Activated effector memory CD4-positive, alpha-beta T cell treated with Interleukin-2 at 50 U/mL for 16 hours (primary cell): ENCODE data around the gene DUSP2.
"Not testable (repeated sequence)": the region's sequence is repeated elsewhere in the genome, so short reads cannot be mapped to it uniquely, and the experiment has no call there.

Experiments
- DNase-seq: peaks from one replicate; pipeline ENCODE4 v3.0.0-alpha.2; 2020

The DUSP2 gene

DNA sequence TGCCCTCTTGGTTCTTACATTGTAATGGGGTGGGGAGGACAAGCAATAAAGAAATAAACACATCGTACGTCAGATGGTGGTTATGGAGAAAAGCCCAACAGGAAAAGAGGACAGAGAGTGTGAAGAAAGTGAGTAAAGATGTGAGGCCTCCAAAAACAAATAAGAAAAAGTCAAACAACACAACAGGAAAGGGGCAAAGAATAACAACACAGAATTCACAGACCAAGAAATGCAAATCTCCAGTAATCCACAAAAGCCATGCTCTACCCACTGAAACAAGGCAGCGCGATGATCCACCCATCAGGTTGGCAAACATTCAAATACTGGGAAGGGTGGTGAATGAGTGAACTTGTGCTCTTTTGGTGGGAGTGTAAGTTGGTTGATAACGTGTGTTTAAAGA, 16.7 kb upstream of the DUSP2 start:
- no peak for DNase-seq

DNA sequence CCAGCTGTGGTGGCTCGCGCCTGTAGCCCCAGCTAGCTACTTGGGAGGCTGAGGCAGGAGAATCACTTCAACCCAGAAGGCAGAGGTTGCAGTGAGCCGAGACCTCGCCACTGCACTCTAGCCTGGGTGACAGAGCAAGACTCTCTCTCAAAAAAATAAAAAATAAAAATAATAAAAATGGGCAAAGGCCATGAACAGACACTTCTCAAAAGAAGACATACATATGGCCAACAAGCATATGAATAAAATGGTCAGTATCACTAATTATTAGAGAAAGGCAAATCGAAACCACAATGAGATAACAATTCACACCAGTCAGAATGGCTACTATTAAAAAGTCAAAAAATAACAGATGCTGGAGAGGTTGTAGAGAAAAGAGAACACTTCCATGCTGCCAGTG, 15.1 kb upstream of the DUSP2 start:
- DNase-seq = not testable (repeated sequence)

DNA sequence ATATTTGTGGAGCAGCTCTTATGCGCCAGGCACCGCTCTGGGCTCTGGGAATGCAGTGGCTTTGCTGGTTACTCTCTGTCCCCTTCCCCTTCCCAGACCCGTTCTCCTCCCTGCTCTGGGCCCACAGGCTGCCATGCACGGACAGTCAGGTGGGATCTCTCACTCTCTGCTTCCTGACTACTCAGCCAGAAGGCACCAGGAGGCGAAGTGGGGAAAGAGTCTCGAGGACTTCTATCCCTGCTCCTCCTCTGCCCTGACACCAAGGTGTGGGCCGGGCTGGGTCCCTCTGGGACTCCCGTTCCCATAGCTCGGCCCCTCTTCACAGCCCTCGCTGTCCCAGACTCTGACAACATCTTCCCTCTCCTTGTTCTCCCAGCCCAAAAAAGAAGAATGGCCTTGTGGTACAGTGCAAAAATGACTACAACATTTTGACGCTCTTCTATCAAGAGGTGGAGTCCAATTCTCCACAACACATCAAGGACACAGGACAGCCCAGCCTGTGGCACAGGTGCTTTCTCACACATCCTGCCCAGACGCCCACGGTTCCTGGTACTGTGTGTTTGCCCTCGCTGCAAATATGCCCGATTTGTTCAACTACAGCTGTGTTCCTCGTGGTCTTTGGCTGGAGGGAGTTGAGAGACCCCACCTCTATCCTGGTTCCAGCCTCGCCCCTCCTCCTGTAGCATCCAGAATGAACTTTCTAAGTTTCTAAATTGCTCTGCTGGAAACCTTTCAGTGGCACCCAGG, 14.0 kb upstream of the DUSP2 start:
- DNase-seq = peak; percentile 33

DNA sequence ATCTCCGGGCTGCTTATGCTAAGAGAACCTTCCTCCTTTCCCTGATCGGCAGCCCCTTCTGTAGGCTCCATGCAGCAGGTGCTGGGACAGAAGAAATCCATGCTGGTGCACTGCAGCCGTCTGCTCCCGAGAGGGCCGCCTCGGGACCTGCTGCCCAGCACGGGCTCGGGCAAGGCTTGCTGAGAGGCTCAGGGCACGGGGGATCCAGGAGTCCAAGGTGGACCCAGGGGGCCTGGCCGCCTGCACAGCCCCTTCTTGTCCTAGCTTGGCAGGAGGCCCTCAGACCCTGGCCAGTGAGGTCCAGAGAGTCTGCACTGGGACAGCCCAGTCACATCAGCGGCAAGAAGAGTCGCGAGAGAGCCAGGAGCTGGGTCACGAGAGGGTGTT, 13.3 kb upstream of the DUSP2 start:
- no peak for DNase-seq

DNA sequence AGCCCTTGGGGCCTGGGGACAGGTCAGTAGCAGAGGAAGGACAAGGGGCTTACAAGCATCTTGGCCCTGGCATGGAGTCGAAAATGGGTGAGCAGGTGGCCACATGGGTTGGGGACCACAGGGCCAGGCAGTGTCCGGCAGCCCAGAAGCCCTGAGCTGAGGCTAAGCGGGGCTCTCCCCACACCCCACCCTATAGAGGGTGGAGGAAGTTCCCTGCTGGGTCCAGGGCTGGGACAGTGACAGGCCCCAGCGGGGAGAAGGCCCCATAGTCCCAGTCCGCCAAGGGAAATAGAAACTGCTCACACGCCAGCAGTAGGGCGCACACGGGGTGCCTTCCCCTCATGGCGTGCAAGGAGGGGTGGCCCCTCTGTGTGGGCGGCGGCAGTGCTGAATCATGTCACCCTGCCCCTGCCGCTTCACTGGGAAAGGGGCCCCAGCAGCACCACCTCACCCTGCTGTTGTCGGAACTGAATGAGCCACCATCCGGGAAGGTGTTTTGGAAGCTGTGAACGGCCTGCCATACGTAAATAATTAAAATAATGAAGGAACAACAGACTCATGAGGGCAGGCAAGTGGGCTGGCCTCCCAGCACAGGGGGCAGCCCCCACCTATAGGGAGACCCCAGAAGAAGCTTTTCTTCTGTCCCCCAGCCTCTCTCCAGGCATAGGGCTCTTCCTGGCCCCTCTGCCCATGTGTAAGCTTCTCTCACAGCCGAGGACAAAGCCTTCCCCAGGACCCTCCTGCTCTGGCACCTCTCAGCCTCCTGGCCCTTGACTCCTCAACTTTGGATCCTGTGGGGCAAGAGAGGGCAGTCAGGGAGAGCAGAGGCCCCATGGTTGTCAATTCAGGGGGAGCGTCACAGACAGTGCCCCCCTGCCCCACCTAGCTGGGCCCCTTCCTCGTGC, 12.7 kb upstream of the DUSP2 start:
- peak; percentile 66 for DNase-seq

DNA sequence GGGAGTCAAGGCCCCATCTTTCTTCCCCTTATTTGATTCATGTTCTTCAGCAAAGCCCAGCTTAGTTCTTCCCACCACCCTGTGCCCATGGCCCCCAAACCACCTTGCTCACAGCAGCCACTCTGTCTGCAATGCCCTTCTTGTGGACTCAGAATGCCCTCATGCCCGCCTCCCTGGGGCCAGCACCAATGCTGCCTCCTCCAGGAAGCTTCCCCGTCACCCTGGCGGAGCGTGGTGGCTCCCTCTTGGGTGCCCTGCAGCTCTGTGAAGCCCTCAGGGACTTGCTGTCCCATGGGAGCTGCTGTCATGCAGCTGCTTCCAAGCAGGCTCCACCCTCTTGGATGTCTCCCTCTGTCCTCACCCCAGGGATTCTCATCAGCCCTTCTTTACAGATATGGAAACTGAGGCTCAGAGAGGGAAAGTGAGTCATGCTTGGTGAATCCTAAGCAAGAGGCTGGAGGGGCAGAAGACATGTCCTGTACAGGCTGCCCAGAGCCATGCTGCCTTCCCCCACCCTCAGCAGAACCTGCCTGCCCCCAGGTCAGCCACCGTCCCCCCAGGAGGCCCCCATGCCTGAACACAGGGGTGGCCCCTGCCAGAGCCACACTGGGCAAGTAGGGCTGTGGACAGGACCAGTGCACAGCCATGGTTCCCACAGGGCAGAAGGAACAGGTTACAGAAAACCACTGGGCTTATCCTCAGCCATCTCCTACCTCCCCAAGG, 11.8 kb upstream of the DUSP2 start:
- DNase-seq = no peak

DNA sequence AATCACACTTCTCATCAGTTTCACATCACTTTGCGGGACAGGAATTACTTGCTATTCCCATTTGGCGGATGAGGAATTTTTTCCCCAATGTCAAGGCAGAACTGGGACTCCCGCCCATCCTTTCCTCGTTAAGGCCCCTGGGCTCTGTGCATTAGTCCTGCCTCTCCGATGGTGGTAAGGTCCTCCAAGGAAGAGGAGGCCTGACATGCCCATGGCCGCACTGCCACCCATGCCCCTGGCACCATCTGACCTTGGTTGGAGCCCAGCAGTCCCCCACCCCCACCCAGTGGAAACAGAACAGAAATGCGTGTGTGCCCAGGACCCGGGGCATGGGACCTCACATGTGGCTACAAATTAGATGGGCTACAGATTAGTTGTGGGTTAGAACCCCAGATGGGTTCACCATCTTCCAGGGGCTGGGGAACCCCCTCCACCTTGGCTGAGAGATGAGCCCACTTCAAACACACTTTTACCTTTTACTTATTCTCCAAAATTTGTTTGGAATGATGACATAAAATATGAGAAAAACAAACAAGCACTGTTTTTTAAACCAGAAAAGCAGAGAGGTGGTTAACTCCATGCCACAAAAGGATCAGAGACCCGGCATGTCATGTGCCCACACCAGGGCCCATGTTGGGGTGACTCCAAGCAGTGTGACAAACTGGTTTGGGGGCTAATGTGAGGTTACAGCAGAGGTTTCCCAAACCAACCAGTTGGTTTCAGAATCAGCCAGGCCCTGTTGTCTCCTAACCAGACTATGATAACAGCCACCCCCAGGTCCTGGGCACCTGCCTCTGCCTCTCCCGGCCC, 11.0 kb upstream of the DUSP2 start:
- no peak for DNase-seq

DNA sequence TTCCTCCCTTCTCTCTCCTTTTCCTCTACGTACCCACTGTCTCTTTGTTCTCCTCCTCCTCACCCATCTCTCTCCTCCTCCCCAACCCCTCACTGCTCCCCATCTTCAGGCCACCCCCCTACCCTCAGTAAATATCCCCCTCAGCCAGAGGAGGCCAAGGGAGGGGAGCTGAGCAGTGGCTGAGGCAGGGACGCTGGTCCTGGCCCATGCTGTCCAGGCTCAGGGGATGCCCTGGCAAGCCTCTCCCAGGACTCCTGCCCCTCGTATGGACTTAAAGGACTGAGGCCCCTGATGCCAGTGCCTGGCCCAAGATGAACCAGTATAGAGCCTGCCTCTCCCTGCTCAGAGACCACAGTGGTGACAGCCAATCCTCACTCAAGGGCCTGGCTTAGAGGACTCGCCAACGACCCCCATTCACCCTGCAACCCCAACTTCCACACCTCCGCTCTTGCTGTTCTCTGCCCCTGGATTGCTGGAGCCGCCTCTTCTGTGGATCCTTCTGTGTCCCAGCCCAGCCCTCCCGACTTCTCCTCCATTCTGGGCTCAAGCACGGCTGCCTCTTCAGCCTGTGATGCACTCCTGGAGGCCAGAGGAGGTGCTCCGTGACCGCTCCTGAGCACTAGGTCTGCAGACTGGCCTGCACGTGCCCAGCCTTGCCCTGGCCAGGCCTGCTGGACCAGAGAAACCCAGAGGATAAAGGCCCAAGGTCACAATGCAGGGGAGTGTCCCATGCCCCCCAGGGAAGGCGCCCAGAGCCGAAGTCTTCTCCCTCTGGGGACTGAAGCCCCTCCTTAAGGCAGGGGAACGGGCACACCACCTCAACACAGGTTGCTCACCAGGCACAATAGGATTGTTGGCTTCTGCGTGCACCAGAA, 9.5 kb upstream of the DUSP2 start:
- no peak for DNase-seq

DNA sequence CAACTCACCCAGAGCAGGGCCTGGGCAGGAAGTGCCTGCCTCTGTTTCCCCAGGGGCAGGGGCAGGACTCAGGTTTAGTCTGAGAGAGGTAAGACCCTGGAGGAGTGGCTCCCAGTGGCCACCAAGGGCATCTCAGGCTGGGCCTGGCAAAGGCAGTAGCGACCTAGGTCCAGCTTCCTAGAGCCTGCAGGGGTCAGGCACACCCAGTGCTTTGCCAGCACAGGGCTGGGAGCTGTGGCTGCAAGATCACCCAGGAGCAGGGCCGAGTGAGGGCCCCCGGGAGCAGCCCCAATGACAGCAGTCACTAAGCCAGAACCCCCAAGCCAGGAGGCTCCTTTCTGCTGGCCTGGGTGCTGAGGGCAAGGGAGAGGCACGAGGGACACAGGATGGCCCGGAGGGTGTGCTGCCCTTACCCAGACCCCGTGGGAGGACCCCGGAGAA, 8.8 kb upstream of the DUSP2 start:
- no peak for DNase-seq

DNA sequence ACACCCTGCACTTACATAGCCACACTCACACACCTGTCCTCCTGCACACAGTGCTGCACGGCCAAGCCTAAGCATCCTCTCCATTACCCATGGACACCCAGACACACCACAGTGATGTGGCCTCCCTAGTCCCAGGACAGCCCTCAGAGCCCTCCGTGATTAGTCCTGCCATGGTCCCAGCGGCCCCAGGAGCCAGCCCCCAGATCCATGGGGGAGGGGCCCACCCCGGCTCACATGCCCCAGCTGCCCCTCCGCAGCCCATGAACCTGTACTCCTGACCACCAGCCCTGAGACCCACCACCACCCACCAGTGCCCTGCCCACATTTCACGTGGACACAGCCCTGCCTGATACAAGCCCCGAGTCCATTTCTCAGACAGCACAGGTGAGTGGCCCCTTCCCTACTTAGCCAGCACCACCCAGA, 8.1 kb upstream of the DUSP2 start:
- DNase-seq = no peak

DNA sequence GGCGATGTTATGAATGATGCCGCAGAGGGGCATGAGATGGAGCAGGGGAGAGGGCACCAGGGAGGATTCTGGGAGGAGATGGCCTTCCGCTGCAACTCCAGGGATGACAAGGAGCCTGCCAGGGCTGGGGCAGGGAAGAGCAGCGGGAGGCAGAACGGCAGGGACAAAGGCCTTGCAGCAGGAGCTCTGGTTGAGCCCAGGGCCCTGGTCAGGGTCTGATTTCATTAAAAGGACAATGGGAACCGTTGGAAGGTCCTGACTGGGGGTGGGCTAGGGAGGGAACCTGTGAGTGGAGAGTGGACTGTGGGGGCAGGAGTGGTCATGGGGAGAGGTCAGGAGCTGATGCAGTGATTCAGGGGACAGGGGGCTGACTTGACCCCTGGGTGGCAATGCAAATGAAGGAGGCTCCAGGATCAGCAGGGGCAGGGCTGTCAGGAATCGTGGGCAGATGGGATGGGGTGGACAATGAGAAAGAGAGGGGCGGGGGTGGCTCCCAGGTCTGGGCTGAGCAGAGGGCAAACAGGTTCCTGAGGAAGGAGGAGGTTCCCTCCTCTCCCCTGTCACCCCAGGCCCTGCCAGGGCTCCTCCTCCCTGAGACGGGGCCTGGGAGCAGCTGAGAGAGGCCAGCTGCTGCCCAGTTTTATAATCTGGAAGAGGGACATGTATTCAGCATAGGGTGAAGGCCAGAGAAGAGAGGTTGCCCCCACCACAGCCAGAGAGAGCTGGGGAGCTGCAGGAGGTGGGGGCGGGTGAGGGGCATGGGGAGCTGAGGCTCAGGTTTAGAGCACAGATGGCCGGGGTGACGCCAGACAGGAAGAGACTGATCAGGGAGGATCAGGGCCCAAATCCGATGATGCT, 7.3 kb upstream of the DUSP2 start:
- no peak for DNase-seq

DNA sequence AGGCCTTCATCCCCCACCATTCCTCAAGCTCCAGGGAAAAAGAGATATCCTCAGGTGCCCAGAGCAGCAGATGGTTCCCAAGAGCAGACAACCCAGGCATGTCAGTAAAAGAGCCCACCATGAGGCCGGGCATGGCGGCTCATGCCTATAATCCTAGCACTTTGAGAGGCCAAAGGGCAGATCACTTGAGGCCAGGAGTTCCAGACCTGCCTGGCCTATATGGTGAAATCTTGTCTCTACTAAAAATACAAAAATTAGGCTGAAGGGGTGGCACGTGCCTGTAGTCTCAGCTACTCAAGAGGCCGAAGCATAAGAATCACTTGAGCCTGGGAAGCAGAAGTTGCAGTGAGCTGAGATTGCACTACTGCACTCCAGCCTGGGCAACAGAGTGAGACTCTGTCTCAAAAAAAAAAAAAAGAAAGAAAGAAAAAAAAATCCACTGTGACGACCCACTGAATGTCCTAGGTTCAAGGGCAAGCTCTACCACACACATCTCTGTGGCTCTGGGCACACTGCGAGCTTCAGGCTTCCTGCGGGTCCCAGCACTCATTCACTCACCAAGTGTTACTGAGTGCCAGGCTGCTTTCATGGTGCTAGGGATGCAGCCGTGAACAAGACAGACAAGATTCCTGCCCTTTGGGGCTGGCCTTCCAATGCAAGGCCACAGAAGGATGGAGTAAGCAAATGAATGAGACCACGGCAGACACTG, 6.5 kb upstream of the DUSP2 start:
- no peak for DNase-seq

DNA sequence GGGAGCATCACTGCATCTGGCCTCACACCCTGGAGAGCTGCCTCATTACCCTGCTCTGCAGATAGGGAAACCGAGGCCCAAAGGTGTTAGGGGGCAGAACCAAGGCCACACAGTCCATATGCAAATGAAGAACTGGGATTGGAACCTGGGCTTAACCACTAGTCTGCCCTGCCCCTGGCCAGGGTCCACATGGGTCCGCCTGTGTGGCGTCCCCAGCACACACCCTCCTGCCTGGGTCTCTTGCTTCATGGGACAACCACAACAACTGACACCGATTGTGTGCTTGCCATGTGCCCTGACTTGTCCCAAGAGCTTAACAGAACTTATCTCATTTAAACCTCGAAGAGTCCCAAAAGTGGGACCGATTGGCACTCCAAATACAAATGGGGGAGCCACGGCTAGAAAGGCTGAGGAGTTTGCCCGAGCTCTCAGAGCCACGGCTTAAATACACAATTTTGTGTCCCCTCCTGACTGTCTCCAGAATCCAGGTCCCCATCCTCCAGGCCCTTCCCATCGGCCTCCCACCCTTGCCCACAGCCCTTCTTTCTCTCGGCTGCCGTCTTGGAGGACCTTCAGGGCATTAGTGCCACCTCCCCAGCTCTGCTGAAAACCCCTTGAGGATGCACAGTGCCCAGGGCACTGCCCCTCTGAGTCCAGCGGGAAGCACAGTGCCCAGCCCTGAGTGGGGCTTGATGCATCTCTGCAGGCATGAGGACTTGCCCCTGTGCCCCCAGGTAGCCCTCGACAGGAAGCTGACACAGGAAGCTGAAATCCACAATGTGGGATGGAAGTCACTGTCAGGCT, 5.8 kb upstream of the DUSP2 start:
- DNase-seq = no peak

DNA sequence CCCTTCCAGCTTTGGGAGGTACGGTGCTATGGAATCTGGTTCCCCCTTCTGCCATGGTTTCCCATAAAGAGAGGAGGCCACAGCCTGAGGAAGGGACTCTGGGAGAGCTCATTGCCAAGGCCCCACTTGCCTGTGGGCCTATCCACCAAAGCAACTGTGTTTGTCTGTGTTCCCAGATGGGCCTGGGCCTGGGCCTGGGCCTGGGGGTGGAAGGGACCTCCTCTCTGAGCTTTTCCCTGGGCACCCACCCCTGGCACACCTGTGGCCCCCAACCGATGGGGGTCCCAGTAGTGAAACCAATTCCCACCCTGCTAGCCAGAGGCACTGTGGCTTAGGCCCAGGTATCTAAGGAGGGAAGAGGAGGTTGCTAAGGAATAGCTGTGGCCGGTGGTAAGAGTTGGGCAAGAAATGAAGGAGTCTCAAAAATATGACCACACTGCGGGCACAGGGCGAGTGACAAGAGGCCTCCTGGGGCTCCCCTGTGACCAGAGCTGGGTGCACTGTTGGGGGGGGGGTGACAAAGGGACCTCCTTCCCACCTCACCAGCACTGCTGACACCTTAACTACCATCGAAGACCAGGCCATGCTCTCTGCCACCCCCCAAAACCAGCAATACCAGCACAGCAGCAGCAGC, 4.9 kb upstream of the DUSP2 start:
- no peak for DNase-seq

DNA sequence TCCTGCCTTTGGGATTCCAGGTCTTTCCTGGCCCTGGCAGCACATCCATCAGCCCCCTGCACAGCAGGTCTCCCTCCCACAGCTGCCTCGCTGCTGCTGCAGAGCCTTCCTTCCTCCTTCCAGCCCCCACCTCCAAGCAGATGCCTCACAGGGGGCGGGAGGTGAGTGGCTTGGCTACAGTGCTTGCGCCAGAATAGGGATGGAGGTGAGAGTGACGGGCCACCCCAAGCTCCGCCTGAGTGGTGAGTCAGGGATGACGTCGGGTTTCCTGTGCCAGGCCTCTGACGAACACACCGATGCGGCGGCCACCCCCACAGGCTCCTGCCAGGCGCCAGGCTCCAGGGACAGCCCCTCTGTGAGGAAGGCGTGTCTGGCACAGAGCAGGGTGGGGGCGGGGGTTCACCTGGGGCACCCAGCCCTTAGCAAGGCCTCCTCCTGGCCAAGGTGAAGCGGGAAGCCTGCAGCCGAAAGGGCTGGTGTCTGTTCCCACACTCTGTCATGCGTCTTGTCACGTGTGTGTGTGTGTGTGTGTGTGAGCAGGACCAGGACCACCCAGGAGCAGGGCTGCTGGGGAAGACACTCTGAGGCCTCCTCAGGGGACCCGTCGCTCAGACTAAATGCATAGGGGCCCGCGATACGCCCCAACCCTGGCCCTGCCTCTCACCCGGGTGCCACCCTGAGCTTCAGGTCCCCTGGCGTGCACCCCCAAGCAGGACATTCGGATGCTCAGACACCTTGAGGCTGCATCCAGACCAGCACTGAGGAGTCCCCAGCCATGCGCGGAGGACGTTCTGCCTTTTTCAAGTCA, 3.4 kb upstream of the DUSP2 start:
- peak; percentile 88 for DNase-seq

DNA sequence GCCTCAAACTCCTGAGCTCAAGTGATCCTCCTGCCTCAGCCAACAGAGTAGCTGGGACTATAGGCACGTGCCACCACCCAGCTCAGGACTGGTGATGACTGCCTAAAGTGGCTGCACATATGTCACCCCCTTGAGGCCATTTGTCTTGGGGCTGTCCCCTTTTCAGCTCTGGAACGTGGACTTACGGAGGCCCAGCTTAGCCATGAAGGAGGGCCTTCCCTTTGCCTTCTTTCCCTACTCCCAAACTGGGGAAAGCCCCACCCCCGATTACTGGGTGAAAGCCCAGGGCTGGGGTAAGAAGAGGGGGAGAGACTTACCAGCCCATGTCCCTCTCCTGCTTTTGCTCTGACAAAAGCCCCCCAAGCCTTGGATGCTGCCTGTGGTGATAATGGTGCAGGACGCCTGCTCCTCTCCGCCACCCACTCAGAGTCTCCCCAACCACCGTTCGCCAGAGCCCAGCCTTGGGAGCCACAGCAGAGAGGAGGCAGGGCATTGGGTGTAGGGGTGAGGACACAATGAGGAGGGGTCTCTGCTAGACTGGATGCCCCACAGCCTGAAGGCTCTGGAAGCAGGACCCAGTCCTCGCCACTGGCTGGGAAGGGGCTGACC, 2.5 kb upstream of the DUSP2 start:
- DNase-seq = no peak
